Hepatocyte (in vitro differentiated cells): ENCODE results near the gene RAD51D.

Experiments used
- EZH2 ChIP-seq: fragments of 200-600 bp; sonication (generic); IDR thresholded peaks from 2 replicates; pipeline ENCODE4 v1.6.1; 2016; ENCODE audit warnings: antibody characterized with exemption, mild to moderate bottlenecking, borderline replicate concordance
- EZH2phosphoT487 ChIP-seq: fragments of 200-600 bp; sonication (generic); IDR thresholded peaks from one replicate; pipeline ENCODE4 v1.6.1; 2018; ENCODE audit warnings: antibody characterized with exemption, mild to moderate bottlenecking, low read depth, moderate library complexity; ENCODE audit not compliant: unreplicated experiment, severe bottlenecking
- TF ChIP-seq, protein P1 (sequence below): fragments of 200-600 bp; sonication (generic); IDR thresholded peaks from 2 replicates; pipeline ENCODE4 v1.5.1; 2016; ENCODE audit warnings: antibody characterized with exemption, mild to moderate bottlenecking; ENCODE audit not compliant: poor library complexity

DNA sequence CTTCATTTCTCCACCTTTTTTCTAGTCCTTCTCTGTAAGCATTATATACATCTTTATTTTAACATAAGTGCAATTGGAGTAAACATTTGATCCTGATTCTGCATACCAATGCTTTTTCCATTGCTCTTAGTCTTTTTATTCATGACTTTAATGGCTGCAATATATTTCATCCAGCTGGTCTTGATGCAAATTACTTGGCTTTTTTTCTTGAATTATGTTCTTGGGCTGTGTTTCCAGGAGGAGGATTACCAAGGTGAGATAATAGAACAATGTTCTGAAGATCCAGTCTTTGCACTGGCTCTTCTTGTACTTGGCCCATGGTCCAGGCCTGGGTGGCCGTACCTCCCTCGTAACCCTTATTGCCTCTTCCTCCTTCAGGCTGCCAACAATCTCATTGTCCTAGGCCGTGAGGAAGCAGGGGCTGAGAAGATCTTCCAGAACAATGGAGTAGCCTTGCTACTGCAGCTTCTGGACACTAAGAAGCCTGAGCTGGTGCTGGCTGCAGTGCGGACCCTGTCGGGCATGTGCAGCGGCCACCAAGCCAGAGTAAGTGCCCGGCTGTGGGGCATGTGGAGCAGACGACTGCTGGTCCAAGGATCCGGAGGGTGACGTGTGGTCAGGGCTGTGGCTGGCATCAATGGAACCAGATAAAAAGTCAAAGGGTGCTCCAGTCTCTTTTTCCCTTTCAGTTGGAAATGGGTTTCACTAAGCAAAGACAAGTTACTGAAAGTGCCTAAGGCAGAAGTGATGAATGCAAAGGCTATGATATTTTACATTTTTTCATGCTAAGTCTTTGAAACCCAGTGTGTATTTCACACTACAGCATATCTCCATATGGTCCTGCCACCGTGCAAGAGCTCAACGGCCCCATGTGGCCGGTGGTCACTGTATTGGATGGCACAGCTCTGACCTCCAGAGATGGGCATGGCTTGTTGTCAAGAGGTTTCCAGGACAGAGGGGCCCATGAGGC, 34.8 kb upstream of the RAD51D start:
- TF ChIP-seq, protein P1, sequence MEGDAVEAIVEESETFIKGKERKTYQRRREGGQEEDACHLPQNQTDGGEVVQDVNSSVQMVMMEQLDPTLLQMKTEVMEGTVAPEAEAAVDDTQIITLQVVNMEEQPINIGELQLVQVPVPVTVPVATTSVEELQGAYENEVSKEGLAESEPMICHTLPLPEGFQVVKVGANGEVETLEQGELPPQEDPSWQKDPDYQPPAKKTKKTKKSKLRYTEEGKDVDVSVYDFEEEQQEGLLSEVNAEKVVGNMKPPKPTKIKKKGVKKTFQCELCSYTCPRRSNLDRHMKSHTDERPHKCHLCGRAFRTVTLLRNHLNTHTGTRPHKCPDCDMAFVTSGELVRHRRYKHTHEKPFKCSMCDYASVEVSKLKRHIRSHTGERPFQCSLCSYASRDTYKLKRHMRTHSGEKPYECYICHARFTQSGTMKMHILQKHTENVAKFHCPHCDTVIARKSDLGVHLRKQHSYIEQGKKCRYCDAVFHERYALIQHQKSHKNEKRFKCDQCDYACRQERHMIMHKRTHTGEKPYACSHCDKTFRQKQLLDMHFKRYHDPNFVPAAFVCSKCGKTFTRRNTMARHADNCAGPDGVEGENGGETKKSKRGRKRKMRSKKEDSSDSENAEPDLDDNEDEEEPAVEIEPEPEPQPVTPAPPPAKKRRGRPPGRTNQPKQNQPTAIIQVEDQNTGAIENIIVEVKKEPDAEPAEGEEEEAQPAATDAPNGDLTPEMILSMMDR: no peak
- TF ChIP-seq EZH2 (no peak), EZH2phosphoT487 (no peak)
